Measurements from ENCODE around the gene STMP1.

- TF ChIP-seq CTCF (conservative IDR thresholded peaks at IDR 0.05; ENCODE audit: low read depth in 2 of 2): no peak
- TF ChIP-seq, protein P1, sequence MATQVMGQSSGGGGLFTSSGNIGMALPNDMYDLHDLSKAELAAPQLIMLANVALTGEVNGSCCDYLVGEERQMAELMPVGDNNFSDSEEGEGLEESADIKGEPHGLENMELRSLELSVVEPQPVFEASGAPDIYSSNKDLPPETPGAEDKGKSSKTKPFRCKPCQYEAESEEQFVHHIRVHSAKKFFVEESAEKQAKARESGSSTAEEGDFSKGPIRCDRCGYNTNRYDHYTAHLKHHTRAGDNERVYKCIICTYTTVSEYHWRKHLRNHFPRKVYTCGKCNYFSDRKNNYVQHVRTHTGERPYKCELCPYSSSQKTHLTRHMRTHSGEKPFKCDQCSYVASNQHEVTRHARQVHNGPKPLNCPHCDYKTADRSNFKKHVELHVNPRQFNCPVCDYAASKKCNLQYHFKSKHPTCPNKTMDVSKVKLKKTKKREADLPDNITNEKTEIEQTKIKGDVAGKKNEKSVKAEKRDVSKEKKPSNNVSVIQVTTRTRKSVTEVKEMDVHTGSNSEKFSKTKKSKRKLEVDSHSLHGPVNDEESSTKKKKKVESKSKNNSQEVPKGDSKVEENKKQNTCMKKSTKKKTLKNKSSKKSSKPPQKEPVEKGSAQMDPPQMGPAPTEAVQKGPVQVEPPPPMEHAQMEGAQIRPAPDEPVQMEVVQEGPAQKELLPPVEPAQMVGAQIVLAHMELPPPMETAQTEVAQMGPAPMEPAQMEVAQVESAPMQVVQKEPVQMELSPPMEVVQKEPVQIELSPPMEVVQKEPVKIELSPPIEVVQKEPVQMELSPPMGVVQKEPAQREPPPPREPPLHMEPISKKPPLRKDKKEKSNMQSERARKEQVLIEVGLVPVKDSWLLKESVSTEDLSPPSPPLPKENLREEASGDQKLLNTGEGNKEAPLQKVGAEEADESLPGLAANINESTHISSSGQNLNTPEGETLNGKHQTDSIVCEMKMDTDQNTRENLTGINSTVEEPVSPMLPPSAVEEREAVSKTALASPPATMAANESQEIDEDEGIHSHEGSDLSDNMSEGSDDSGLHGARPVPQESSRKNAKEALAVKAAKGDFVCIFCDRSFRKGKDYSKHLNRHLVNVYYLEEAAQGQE (IDR thresholded peaks at IDR 0.05; ENCODE audit: unreplicated experiment): no peak
- TF ChIP-seq EZH2 (IDR thresholded peaks at IDR 0.05; ENCODE audit: low read depth, unreplicated experiment): no peak
- no peak for TF ChIP-seq CREB1 (CRISPR knock-in tag; IDR thresholded peaks at IDR 0.05; ENCODE audit: low read depth)
- TF ChIP-seq POLR2AphosphoS5 (IDR thresholded peaks at IDR 0.05; ENCODE audit: low read depth): no peak
- no peak for TF ChIP-seq STAT1 (IDR thresholded peaks at IDR 0.05; ENCODE audit: unreplicated experiment)
- no peak for TF ChIP-seq NANOG (IDR thresholded peaks at IDR 0.05; ENCODE audit: borderline replicate concordance)
- TF ChIP-seq EZH2phosphoT487 (IDR thresholded peaks at IDR 0.05; ENCODE audit: unreplicated experiment): no peak
- TF ChIP-seq JUNB (IDR thresholded peaks at IDR 0.05; ENCODE audit: unreplicated experiment): no peak
- TF ChIP-seq, protein P2, sequence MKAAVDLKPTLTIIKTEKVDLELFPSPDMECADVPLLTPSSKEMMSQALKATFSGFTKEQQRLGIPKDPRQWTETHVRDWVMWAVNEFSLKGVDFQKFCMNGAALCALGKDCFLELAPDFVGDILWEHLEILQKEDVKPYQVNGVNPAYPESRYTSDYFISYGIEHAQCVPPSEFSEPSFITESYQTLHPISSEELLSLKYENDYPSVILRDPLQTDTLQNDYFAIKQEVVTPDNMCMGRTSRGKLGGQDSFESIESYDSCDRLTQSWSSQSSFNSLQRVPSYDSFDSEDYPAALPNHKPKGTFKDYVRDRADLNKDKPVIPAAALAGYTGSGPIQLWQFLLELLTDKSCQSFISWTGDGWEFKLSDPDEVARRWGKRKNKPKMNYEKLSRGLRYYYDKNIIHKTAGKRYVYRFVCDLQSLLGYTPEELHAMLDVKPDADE (IDR thresholded peaks at IDR 0.05): no peak
These were observed 18.2 kb upstream of the STMP1 start for GRCh38 chr7:135644154-135644553.
